ENCODE results near the gene CTNNA1.
A peak's percentile ranks its signal among the peaks of the same experiment; 100 is the strongest.

CTNNA1 gene

DNA sequence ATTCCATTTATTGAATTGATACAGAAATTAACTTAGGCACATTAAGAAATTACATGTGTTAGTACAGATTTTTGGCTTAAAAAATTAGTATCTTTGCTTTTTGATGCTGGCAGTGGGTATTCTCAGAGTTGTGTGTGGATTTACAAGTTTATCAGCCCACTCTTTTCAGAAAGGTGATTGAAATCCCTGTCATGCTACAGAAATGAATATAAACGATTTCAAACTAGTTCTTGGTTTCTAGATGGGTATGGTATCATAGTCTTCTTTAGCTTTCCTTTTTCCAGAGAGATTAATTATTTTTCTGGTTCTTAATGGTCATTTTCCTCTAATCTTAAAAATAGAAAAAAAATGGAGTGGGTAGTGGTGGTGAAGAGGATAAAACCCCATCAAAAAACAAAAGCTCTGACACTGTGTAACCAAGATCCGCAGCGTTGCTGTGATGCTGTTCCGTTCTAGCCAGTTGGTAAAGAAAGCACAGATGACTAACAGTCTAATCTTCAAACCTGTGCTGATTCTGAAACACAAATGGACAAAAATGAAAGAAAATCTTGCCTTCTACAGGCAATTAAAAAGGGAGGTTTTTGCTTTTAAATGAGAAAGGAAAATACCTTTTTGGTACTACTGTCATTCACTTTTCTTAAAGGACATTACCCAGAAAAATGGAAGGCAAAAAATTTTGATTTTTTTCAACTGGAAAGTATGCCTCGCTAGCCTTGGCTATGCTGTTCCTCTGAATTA lies 116.7 kb downstream of the CTNNA1 start:
- no peak for DNase-seq

DNA sequence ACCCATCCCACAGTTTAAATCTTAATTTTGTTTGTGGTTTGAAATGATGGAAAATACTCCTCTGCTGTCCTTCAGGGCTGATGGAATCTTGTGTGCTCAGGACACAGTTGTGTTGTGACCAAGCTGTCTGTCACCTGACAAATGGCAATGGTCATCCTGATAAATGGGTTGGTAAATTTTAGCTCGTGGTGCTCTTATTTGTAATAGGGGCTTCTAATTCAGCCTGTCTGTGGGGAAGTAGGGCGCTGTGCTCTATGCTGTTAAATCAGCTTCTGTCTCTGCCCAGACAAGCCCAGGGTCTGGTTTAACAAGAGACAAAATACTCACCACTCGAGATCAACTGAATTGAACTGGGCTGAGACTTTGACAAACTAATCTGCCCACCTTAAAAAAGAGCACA lies 117.4 kb downstream of the CTNNA1 start:
- DNase-seq, result no peak

GRCh38 chr5:138872841-138873465 lies 119.7 kb downstream of the CTNNA1 start:
- no peak for DNase-seq

DNA sequence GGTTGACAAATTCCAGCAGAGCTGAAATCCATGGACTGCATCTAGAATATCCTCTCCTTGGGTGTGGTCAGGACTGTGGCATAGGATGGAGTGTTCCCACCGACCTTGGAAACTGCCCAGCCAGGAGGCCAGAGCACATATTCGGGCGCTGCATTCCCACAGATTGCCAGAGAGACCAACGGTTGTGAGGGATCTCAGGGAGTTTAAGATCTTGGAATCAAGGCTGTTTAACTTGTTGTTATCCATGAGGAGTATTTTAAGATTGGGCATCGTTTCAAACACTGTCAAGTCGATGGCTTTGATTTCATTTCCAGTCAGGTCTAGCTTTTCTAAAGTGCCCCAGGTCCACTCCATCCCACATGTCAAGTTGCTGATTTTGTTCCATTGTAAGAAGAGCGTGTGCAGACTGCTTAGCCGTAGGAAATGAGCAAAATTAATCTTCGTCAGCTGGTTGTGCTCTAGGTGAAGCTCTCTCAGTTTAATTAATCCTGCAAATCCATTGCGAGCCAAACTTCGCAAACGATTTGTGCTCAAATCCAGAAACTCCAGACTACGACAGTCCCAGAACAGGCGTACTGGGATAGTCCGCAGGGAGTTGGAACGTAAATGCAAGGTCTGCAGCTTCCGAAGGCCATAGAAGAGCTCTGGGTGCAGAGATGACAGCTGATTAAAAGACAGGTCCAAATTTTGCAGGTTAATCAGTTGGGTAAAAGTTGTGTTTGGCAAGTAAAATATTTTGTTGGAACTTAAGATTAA lies 120.4 kb downstream of the CTNNA1 start:
- DNase-seq, result no peak

GRCh38 chr5:138874241-138874640 lies 121.0 kb downstream of the CTNNA1 start:
- no peak for DNase-seq

GRCh38 chr5:138874771-138875551 lies 121.7 kb downstream of the CTNNA1 start, which contains the start of gene LRRTM2:
TSS of gene LRRTM2 (minus strand) at chr5:138875335. CDS start at chr5:138874911, 424 bp downstream.
- DNase-seq, result no peak

GRCh38 chr5:138875552-138875875 lies 122.3 kb downstream of the CTNNA1 start:
- no peak for DNase-seq

- no peak for DNase-seq
These were observed 122.7 kb downstream of the CTNNA1 start for GRCh38 chr5:138875946-138876345.

DNA sequence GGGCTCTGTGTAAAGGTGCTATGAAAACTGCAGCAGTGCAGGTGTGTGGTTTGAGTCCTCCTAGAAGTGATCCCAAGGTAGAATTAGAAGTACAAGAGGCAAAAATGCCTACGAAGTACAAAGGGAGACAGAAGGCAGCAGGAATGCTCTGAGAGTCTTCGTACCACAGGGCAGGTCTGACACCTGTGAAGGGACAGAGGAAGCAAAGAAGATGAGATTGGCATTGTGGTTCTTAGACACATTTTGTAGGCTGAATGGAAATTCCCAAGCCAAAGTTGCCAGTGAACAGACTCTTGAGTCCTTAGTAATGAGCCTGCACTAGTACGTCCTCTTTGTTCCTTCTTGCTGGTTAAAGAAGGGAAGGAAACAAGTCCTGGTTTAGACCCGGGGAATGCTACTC lies 123.6 kb downstream of the CTNNA1 start:
- DNase-seq, result no peak

DNA sequence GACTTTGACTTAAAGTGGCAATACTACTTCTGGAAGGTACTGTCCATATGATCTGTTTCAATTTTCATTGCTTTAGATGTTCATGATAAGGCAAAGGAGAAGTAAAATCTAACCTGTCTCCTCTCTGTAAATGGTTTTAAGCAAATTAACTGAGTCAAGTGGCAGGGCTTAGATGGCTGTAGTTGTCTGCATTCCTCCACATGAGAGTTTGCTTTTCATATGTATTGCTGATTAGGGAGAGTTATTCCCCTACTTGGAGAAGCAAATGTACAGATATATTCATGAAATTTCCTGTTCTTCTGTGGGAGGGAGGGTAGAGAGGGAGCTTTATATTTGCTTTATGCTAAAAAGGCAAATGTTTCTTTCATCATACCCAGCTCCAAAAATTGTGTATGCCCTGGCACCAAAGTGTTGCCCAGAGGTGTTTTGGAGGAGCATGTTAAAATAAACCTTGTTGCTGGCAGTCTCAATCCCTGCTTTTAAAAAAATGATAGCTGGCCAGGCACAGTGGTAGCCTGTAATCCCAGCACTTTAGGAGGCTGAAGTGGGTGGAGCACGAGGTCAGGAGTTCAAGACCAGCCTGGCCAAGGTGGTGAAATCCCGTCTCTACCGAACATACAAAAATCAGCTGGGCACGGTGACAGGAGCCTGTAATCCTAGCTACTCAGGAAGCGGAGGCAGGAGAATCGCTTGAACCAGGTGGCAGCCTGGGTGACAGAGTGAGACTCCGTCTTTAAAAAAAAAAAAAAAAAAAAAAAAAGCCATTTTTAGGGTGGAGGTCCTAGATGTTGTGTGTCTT lies 125.4 kb downstream of the CTNNA1 start:
- no peak for DNase-seq

DNA sequence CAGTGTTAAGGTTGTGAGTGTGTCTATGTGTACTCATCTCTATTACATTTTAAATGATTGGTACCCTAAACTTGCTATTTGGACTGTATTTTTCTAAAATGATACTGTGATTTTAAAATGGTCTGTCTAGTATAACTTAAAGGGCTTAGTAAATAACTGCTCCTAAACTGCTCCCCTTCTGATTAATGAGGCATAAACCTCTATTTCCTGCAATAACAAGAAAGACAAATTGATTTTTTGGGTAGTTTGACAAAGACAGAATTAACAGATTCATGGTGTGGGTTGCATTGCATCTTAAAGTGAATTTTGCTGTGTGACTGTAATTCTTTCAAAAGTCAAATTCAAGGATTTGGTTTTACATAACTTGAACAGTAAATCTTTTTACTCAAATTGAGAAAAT lies 130.0 kb downstream of the CTNNA1 start:
- no peak for DNase-seq

GRCh38 chr5:138884094-138884493 lies 130.9 kb downstream of the CTNNA1 start:
- DNase-seq, result no peak

- no peak for DNase-seq
These were observed 131.3 kb downstream of the CTNNA1 start for GRCh38 chr5:138884554-138884953.

DNA sequence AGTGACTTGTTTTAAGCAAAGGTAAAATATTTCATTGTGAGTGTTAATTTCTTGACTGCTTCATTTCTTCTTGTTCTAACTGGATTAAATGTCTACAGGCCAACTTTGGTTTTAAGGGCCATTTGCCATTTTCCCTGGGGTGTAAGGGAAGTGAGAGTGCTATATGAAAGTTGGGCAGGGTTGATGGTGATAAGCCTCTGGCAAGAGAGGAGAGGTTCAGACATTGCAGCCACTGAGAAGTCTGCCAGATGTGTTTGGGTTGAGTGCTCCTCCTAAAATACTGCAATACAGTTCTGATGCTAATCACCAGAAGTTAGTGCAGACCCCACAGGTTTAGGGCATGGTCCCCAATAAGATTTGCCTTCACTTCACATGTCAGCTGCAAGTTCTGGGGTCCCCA lies 136.8 kb downstream of the CTNNA1 start:
- DNase-seq, result no peak

GRCh38 chr5:138890644-138891043 lies 137.4 kb downstream of the CTNNA1 start:
- DNase-seq, result no peak

- no peak for DNase-seq
These were observed 142.7 kb downstream of the CTNNA1 start for GRCh38 chr5:138895918-138896317.

- no peak for DNase-seq
These were observed 145.1 kb downstream of the CTNNA1 start for GRCh38 chr5:138898299-138898698.

- DNase-seq, result no peak
These were observed 145.5 kb downstream of the CTNNA1 start for GRCh38 chr5:138898742-138899141.

GRCh38 chr5:138900281-138900965 lies 147.2 kb downstream of the CTNNA1 start:
- DNase-seq, result peak in 1 of 2 donors; percentile 33

DNA sequence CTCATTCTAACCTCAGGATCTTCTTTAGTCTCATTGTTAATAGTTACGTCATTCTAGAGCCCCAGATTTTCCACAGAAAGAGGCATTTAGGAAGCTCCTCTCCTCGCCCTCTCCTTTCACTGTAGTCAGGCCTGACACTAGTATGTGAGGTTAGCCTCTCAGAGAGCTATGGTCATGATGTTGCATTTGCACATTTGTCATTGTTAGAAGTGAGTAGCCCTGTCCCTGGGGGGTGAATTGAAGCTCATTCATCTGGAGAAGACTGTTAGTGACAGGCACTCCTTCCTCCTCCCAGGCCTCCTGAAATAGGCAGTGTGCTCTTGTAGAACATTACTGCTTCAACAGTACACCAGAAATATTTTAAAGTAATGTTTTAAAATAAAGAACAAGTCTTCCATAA lies 148.5 kb downstream of the CTNNA1 start:
- no peak for DNase-seq

DNA sequence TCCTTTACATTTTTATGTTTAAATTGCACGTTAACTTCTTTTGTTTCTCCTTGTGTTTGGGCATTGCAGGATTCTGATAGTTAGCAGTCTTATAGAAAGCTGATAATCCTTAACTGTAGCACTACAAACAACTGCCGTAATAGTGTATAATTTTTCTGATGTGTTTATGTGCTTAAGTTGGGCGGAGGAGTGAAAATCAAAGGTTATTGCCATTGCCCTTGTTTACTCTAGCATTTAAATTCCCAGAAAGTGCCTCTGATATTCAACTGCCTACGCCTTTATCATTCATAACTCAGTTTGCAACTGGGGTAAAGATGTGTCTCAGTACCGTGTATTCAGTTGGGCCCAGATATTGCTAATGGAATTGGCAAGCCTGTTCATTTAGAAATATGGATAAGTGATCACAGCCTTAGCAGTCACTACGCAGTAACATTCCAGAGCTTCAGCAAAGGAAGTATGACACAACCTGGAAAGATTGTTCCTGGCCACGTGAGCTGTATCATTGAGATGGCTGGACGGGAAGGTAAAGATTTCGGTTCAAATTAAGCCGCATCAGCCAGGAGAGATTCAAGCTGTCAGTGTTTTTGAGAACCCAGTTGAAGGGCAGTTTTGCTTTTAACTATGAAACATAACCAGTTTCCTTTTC lies 150.0 kb downstream of the CTNNA1 start:
- no peak for DNase-seq

Data from bone marrow (tissue), 2 donors.